ENCODE data around the gene TRPC4AP.
"Not testable (repeated sequence)": the region's sequence is repeated elsewhere in the genome, so short reads cannot be mapped to it uniquely, and the experiment has no call there.

TRPC4AP gene, protein sequence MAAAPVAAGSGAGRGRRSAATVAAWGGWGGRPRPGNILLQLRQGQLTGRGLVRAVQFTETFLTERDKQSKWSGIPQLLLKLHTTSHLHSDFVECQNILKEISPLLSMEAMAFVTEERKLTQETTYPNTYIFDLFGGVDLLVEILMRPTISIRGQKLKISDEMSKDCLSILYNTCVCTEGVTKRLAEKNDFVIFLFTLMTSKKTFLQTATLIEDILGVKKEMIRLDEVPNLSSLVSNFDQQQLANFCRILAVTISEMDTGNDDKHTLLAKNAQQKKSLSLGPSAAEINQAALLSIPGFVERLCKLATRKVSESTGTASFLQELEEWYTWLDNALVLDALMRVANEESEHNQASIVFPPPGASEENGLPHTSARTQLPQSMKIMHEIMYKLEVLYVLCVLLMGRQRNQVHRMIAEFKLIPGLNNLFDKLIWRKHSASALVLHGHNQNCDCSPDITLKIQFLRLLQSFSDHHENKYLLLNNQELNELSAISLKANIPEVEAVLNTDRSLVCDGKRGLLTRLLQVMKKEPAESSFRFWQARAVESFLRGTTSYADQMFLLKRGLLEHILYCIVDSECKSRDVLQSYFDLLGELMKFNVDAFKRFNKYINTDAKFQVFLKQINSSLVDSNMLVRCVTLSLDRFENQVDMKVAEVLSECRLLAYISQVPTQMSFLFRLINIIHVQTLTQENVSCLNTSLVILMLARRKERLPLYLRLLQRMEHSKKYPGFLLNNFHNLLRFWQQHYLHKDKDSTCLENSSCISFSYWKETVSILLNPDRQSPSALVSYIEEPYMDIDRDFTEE

DNA sequence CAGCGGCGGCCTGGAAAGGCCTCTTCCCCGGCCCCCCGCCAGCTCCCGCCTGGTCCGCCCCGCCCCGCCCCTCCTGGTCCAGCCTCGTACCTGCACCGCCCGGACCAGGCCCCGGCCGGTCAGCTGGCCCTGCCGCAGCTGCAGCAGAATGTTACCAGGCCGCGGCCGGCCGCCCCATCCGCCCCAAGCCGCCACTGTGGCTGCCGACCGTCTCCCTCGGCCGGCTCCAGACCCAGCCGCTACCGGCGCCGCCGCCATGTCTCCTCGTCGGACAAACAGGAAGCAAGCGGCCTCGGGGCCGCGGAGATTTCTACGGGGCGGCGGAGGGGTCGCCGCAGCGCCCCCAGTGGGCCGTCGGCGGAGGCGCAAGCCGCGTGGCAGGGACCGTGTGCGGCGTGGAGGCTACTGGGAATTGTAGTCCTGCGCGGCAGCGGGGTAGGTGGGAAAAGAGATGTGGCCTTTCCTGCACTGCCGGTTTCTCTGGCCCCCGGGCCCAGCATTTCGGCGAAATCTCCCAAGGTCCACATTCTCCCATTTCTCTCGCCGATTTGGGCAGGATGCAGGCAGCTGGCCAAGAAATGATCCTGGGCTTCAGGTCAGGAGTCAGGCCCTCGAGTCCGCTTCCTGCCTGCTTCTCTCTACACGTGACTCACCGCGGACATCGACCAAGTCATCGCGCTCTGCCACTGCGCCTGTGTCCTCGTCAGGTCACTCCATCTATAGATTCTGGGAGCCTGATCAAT is at the start of gene TRPC4AP:
Gene TRPC4AP, minus strand, starts transcription at position 284 of the 743 bp plus-strand sequence. Its CDS starts 26 bp downstream, at position 258.
- peak; percentile 81 for DNase-seq (ENCODE audit: low spot score)

DNA sequence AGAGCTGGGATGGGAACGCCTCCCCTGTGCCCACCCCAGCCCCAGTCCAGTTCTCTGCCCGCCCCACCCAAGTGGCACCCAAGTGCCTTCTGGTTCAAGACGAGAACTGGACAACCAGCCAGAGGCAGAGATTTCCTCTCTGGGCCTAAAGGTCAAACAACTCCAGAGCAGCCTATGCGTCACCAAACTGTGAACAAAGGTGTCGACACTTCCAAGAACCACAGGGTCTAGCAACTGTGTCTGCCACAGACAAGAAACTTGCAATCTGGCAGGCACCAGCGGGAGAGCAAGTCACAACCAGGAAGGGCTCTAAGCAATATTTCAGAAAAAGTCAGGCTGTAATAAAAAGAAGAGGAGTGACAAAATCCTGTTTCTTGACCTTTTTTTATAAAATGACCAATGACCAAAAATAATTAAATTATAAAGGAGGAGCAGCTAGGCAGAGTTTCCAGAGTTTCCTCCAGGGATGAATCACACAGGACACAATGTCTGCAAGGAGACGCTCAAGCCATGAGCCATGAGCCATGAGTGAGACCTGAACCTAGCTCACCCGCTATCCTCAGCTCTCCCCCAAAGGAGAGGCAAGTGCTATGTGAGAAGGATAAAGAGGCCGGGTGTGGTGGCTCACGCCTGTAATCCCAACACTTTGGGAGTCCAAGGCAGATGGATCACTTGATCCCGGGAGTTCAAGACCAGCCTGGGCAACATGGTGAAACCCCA is 43.4 kb upstream of the TRPC4AP start:
- peak; percentile 43 for DNase-seq (ENCODE audit: low spot score)

DNA sequence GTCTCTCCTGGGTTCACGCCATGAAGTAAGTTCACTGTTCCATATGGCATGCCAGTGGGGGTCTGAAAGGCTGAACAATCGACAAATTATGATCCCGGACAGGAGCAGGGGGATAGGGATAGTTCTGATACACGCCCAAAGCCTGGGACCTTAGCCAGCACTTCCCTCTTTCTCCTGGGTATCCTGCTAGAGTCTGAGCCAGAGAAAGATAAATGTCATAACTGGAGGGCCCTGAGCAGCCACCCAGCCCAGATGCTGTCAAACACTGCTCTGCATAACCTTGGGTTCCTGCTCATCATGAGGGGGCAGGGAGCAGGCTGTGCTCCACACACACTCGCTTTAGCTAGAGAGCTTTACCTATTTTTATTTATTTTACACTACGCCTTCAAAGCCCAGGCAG is 42.3 kb upstream of the TRPC4AP start:
- no peak for DNase-seq (ENCODE audit: low spot score)

DNA sequence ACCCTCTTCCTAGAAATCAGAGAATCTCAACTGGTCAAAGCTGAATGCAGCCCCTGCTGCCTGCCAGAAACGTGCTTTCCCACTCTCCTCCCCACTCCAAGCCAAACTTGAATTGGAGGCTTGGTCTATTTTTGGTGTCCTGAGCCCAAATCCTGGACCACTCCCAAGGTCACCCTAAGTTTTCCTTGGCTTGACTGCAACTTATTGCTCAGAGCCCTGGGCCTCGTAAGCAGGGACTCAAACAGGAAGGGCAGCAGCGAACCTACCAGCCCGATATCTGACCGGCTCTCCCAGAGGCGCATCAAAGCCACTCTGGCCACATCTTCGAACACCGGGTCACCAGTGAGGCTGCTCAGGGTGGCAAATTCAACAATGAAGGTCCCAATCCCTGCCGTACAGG is 41.9 kb upstream of the TRPC4AP start:
- DNase-seq (ENCODE audit: low spot score) = peak; percentile 26

DNA sequence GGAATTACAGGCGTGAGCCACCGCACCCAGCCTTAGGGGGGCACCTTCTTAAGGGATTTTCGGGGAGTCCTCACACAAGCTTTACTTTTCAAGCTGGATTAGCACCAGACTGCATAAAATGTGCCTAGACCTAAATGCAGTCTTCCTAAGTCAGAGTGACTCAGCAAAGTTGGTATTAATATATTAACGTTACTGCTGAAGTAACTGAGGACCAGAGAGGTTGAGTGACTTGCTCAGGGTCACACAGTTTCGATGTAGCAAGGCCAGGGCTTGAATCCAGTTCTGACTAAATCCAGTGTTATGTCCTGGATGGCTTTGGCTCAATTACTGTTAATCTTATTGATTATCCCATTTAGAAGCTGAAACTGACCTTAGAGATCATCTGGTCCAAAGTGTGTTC is 41.1 kb upstream of the TRPC4AP start:
- DNase-seq (ENCODE audit: low spot score) = no peak

DNA sequence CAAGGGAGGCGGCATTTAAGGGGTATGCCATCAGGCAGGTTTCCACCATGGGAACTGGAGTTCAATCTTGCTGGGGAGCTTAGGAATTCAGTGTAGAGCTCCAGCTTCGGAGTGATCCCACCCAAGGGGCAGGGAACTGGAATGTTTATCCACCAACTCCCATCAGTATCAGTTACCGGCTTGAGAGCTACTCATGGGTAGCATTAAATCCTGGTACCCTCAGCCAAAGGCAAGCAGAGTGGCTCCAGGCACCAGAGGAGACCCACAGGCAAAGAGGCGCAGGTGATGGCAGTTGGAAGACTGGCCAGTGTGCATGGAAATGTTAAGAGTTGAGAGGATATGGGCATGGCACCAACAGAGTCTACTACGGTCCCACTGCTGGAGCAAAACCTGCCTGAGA is 40.4 kb upstream of the TRPC4AP start:
- DNase-seq (ENCODE audit: low spot score) = no peak

DNA sequence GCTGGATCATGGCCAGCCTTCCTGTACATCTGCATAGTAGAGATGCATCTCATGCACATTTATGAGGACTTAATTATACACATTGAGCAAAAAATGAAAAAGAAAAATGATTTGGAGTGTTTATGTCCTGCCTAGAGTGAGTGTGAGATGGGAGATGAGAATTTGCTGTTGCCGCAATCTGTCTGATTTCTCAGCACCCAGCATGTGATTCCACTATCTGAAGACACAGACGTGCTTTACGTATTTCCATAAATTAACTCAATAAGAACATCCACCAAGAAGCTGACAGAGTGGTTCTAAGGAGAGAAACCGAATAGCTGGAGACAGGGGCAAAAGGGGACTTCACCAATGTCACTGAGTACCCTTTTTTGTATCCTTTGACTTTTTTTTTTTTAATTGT is 39.3 kb upstream of the TRPC4AP start:
- DNase-seq (ENCODE audit: low spot score) = no peak

DNA sequence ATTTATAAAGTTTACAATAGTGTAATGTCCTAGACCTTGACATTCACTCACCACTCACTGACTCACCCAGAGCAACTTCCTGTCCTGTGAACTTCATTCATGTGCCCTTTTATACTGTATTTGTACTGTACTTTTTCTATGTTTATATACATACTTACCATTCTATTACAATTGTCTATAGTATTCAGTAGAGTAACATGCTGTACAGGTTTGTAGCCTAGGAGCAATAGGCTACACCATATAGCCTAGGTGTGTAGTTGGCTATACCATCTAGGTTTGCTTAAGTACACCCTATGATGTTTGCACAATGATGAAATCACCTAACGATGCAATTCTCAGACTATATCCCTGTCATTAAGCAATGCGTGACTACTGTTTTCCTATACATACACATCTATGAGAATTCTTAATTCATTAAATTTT is 37.1 kb upstream of the TRPC4AP start:
- DNase-seq (ENCODE audit: low spot score) = no peak

DNA sequence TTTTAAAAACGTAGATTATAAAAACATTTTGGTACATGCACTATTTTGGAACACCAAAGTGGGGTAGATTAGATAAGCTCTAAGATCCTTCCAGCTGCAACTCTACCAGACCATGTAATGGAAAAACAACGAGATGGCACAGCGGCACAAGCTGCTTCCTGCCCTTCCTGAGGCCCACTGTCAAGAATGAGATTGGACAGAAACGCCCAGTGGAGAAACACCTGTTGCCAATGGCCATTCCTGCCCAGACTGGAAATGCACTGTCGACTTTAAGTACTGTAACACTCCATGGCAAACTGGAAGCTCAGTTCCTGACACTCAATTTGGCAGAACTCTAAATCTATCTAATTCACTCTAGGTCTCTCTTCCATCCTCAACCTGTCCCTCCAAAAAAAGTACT is 33.1 kb upstream of the TRPC4AP start:
- no peak for DNase-seq (ENCODE audit: low spot score)

DNA sequence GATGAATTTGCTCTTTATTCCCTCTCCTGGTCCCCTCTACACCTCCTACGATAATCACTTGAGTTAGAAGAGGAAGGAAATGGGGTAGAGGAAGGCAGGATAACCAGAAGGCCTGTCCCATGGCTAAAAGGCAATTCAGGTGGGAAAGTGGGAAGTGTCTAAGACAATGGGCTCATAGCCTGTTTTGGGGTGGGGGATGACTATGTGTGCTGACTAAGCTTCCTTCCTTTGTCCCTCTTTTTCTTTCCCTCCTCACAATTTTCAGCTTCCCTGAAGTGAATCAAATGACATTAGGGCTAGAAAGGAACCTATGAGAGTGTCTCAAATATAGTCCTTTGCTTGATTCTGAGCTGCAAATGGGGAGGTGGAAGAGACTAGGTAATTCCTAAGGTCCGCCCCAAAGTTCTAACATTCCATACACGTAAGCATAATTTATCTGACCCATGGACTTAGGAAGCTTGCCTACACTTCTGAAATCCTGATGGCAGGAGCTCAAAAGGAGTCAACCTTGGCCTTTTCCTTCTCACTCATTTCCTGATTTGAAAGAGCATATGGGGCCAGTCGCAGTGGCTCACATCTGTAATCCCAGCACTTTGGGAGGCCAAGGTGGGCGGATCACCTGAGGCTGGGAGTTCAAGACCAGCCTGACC is 30.3 kb upstream of the TRPC4AP start:
- no peak for DNase-seq (ENCODE audit: low spot score)

DNA sequence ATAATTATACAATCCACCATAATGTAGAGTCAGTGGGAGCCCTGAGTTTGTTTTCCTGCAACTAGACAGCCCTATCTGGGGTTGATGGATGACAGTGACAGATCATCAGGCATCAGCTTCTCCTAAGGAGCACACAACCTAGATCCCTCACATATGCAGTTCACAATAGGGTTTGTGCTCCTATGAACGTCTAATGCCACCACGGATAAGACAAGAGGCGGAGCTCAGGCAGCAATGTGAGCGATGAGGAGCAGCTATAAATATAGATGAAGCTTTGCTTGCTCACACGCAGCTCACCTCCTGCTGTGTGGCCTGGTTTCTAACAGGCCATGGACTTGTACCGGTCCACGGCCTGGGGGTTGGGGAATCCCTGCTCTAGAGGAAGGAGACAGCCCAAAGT is 28.6 kb upstream of the TRPC4AP start:
- DNase-seq (ENCODE audit: low spot score) = no peak

DNA sequence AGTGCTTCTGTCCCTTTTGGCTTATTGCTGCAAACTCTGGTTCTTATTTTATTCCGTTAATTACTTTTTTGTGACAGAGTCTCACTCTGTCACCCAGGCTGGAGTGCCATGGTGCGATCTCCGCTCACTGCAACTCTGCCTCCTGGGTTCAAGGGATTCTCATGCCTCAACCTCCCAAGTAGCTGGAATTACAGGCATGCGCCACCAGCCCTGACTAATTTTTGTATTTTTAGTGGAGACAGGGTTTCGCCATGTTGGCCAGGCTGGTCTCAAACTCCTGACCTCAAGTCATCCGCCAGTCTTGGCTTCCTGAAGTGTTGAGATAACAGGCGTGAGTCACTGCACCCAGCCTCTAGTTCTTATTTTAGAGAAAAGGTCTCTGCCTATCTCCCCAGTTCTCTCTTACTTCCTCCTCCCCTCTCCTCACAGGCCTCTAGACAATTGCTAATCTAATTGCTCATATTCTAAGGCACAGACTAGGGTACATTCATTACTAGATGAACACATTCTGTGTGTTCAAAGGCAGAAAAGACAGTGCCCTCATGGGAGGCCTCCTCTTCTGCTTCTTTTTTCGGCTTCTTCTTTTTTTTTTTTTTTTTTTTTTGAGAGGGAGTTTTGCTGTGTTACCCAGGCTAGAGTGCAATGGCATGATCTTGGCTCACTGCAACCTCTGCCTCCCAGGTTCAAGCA is 27.6 kb upstream of the TRPC4AP start:
- DNase-seq (ENCODE audit: low spot score) = peak; percentile 43

DNA sequence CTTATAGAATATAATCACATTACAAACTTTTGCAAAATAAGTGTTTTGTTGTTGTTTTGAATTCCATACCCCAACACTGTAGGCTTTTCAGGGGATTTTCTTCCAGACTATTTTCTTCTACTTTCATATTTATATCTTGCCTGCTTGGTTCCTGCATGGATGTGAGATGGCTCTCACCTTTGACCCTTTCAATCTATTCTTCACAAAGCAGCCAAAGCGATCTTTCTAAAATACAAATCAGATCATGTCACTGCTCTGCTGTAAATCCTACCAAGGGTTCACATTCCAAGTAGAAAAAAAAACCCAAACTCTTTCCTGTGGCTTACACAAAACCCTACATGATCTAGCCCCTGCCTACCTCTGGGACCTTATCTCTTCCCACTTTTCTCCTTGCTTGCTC is 25.0 kb upstream of the TRPC4AP start:
- no peak for DNase-seq (ENCODE audit: low spot score)

DNA sequence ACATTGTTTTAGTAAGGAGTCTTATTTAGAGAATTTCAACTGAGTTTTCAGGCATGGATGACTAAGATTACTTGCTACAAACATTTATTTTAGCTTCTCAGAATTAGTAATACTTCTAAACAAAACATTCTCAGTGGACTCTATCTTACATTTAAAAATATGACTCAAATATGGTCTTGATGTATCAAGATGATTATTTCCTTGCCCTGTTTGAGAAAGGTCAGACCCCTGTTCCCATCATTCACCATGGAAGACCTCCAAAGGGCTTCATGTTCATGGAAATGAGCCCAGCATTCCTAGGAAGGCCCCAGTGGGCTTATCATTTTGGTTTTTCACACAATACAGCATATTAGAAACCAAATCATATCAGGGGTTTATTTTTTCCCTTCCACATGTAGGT is 24.6 kb upstream of the TRPC4AP start:
- DNase-seq (ENCODE audit: low spot score) = peak; percentile 42

DNA sequence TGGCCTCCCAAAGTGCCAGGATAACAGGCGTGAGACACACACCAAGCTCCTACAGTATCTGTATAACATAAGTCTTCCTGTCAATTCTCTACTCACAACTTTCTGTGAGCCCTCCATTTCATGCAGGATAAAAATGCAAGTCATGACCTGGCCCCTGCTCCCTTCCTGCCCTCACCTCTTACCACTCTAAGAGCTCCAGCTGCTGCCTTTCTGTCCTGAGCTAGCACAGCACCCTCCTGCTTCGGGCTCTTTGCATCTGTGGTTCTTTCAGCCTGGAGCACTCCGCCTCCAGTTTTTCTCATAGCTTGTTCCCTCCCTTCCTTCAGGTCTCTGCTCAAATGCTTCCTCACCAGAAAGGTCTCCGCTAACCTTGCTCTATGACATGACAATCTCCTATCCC is 23.7 kb upstream of the TRPC4AP start:
- DNase-seq (ENCODE audit: low spot score) = no peak

DNA sequence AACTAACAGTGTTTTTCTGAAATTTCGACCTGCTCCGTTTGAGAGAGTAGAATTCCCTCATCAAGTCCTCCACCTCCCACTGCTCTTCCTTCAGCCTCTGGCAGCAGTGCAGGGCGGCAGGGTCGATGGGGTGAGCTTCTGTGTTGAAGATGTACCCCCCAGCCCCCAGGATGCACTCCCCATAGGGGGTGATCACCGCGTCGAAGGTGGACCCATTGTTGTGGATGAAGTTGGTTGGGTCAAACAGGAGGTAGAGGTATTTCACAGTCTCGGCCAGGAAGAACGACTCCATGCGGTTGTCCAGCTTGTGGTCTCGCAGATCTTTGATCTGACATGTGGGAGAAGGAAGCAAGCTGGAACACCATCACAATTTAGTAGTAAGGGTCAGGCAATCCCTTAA is 23.0 kb upstream of the TRPC4AP start:
- no peak for DNase-seq (ENCODE audit: low spot score)

DNA sequence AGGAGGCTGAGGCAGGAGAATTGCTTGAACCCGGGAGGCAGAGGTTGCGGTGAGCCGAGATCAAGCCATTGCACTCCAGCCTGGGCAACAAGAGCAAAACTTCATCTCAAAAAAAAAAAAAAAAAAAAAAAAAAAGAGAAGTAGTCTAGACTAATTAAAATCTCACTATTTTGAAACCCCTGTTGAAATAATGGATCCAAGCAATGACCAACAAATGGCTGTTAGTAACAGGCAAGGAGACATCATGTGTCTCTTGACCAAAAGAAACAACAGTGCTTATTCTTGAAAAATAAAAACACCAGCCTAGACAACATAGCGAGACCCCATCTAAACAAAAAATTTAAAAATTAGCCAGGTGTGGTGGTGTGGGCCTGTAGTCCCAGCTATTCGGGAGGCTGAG is 19.7 kb upstream of the TRPC4AP start:
- not testable (repeated sequence) for DNase-seq (ENCODE audit: low spot score)

DNA sequence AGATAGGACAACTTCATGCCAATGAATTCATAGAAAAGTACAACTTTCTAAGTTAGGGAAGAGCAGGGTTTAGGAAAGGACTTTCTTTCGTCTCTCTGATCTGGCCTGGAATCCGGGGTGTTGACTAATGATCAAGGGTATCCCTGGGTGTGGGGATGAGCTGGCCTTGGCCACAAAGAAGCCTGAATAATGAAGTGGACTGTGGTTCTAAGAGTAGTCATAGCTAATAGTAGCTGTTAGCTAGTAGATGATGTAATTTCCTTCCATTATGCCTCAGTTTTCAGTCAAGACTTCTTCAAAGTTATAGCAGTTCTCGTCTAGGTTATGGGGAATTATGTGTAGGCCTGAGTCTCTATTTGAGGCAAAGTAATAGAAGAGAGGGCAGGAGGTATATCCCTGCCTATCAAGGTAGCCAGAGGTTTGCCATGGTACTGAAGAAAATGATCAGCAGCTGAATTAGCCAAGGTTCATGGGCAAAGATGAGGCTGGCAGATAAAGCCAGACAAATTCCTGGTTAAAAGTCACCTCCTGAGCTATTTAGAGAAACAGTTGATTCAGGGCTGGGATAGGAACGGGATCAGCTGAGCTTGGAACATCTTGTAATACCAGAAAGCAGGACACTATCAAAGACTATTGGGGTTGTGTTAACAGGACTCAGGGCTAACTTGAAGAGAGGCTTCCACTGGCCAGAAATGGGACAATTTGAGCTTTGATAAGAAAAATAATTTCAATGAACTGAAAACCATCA is 18.7 kb upstream of the TRPC4AP start:
- DNase-seq (ENCODE audit: low spot score) = peak; percentile 62

DNA sequence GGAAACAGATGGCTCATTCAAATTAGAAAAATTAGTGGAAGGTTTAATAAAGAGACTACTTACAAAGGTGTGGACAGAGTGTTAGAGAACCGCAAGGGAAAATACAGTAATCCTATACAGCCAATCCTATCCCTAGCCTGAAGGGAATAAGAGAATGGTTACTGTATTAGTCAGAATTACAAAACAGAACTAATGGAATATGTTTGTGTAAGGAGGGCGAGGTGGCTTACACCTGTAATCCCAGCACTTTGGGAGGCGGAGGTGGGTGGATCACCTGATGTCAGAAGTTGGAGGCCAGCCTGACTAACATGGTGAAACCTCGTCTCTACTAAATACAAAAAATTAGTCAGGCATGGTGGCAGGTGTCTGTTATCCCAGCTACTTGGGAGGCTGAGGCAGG is 16.3 kb upstream of the TRPC4AP start:
- DNase-seq (ENCODE audit: low spot score) = no peak

DNA sequence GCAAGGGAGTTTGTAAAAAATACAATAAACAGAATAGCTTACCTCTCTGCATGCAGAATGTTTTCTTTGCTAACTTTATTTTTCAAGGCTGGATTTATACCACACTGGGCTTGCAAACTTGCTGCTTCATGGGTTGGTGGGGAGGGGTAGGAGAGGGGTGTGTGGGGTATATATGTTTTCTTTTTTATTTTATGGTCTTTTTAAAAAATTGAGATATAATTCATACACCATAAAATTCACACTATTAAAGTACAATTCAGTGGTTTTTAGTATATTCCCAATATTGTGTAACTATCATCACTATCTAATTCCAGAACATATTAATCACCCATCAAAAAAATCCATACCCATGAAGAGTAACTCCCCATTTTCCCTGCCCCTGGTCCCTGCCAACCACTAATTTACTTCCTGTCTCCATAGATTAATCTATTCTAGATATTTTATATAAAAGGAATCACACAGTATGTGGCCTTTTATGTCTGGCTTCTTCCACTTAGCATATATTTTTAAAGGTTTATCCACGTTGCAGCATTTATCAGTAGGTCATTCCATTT is 14.3 kb upstream of the TRPC4AP start:
- no peak for DNase-seq (ENCODE audit: low spot score)
